Kidney glomerular epithelial cell (primary cell): ENCODE measurements around the gene DGLUCY.
"Not testable (repeated sequence)": the region's sequence is repeated elsewhere in the genome, so short reads cannot be mapped to it uniquely, and the experiment has no call there.

Experiments used
- DNase-seq: peaks from one replicate; lab custom pipeline; 2025; lab: John Stamatoyannopoulos, UW

The DGLUCY gene

GRCh38 chr14:91113829-91114078 is at the start of gene DGLUCY:
Gene DGLUCY (plus strand): TSS chr14:91114073. CDS start chr14:91160295, 46,222 bp downstream.
- peak; percentile 42 for DNase-seq

- DNase-seq = no peak
These were observed 48.6 kb upstream of the DGLUCY start for GRCh38 chr14:91065266-91065665.

DNA sequence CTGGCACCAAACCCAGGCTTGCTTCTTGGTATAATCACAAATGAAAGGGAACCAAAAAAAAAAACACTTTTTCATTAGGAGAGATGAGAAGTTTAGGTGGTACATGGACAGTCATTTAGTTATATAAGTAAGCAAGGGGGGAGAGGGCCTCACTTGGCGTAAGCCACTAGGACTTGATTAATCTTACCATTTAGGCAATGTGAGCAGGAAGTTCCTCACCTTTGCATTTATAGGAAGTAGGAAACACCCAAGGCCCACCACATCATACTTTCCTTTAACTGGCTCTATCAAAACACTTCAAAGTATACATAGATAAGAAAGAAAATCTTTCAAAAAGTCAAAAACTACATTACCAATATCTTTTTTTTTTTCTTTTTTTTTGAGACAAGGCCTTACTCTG is 46.7 kb upstream of the DGLUCY start:
- no peak for DNase-seq

GRCh38 chr14:91068642-91069041 is 45.2 kb upstream of the DGLUCY start:
- no peak for DNase-seq

DNA sequence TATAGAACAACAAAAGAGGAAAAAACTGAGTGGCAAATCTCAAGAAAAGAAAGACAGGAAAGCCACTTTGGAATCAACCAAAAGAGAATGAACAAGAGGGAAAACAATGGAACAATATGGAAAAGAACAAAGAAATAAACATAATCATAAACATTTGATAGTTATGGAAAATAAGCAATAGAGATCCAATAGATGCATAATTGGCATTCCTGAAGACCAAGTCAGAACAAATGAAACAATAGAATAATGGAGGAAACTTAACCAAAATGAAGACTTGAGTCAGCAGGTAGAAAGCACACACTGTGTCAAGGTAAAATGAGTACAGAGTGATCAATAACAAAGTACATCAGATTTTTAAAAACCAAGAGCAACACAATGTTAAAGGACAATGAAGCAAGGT is 43.3 kb upstream of the DGLUCY start:
- no peak for DNase-seq

DNA sequence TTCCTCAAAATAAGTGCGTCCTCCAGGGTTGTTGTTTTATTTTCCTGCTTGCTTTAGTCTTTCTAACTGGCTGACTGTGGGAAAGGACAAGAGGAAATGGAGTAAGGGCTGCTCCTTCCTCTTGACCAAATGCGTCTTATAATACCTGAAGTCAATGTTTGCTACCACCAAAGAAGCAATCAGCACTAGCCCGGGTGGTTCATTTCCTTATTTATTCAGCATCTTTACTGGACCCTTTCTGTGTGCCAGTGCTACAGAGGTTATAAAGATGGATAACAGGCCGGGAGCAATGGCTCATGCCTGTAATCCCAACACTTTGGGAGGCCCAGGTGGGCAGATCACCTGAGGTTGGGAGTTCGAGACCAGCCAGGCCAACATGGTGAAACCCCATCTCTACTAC is 38.3 kb upstream of the DGLUCY start:
- DNase-seq = no peak

GRCh38 chr14:91078095-91078737 is 35.7 kb upstream of the DGLUCY start:
- no peak for DNase-seq

- no peak for DNase-seq
These were observed 33.8 kb upstream of the DGLUCY start for GRCh38 chr14:91080071-91080470.

- DNase-seq = no peak
These were observed 31.6 kb upstream of the DGLUCY start for GRCh38 chr14:91082282-91082681.

DNA sequence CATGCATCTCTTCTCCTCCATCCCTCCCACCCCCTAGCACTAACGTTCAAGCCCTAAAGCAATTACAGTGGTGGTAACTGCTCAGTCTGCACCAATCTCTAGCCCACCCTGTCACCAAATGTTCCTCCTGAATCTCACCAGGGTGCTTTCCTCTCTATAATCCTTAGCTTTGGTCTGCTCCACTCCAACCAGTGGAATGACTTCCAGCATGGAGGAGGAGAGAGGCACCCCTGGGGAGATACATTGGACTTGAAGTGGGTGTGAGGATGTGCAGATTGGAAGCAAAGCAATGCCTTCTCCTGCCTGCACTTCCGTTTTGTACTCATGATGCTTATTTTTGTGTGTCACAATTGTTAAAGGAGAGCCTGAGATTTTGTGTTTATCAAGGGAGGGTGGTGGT is 29.4 kb upstream of the DGLUCY start:
- DNase-seq = no peak

GRCh38 chr14:91087470-91087869 is 26.4 kb upstream of the DGLUCY start:
- DNase-seq = not testable (repeated sequence)

DNA sequence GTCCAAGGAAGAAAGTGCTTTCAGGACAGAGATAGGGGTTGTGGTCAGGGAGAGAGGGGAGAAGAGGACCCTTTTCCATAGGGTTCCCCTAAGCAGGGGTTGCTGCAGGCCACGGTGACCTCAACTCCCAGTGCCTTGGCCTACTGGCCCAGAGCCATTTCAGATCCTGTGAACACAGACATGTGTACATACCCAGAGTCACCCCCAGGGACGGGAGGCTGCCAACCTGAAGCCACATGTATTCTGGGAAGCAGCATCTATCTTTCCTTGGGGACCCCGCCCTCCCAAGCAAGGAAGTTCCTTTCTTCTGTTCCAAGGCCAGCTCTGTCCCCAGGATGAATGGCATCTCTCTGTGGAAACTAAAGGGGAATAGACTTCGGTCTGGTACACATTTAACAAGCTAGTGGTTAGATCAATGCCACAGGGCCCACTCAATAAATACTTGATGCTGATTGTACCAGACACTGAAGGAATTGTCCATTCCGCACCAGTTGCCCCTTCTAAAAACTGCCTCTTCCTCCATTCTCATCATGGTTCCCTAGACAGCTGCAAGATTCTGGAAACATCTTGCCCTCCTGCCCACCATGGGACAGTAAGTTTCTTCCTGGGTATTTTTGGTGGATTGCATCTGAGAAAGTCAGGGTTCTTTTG is 25.2 kb upstream of the DGLUCY start:
- DNase-seq = no peak

DNA sequence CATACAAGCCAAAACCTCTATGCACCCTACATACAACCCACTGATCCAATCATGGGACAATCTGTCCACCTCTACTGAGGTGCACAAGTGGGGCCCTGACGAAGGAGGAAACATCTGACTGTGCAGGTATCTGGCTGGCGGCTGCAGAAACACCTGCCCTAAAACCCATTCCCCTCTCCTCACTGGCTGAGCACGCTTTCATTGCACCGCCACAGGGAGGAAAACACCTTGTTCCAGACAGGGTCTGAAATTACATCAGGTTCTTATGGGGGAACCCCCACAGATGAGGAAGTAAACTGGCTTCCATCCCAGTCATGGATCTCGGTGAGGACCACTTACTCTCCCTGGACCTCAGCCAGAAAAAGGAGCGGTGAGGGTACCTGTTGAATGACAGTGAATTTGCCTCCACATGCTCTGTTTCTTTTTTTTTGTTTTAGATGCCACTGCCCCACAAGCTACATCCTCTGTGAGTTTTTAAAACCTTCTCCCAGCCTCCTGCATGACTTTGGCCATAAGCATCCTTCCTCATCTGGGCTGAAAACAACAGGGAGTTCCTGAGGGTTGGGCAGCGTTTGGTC is 23.8 kb upstream of the DGLUCY start:
- DNase-seq = no peak

DNA sequence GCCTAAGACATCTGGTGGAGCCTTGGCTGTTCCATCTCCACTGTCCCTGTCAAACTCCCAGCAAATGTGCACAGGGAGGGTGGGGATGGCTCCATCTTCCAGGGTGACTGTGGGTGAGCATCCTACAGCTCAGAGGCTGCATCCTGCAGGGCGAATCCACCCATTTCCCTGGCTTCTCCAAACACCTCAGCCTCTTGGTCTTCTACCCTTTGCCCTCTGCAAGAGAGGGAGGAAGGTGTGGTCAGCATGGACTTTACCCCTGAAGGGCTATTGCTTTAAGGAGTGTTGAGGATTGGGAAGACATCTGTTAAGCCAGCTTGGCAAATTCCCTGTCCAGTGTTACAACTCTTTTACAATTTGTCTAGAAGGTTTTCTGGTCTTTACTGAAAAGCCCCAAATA is 23.1 kb upstream of the DGLUCY start:
- no peak for DNase-seq

GRCh38 chr14:91092073-91092472 is 21.8 kb upstream of the DGLUCY start:
- DNase-seq = no peak

GRCh38 chr14:91093743-91094472 is 20.0 kb upstream of the DGLUCY start:
- DNase-seq = not testable (repeated sequence)

GRCh38 chr14:91094772-91095171 is 19.1 kb upstream of the DGLUCY start:
- no peak for DNase-seq

GRCh38 chr14:91095178-91095577 is 18.7 kb upstream of the DGLUCY start:
- no peak for DNase-seq

DNA sequence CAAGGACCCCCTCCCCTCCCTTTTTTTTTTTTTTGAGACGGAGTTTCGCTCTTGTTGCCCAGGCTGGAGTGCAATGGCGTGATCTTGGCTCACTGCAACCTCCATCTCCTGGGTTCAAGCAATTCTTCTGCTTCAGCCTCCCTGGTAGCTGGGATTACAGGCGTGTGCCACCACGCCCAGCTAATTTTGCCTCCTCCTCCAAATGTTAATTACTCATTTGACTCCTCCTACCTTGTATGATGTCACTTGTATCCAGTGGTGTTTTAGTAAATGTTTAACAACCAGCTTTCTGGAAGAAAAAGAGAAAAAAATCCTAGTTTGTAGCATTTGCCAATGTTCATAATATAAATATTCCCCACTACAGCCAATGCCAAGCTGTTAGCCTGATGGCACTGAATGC is 16.2 kb upstream of the DGLUCY start:
- DNase-seq = peak; percentile 2

DNA sequence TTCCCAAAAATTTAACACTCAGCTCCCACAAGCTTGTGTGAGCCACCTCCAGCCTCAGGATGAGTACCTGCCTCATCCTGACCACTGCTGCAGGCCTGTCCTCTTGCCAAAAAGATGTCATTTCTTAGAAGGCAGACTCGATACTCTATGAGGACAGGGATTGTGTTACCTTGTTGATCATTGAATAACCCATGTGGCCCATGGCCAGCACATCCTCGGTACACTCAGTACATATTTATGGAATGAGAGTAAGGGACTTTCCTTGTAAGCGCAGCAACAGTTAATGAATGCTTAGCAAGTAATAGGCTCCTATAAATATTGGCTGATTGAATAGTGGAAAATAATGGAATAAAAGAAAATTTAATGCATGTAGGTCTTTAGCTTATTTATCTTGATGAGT is 15.3 kb upstream of the DGLUCY start:
- DNase-seq = peak; percentile 12

DNA sequence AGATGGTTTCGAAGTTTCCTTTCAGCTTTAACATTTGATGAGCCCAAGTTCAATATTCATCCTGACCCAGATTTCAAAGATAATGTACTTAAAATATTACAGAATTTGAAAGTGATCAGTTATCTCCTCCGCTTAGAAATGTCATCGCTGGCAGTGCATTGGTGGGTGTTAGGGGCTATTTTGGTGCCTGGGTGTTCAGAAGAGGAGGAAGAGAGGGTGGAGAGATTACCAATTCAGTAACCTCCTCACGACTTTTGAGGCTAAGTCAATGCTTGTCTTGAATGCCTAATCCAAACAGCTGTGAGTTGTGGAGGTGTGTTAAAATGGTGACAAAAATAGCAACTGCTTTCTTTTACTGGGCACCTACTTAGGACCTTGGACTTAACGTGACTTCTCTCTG is 13.8 kb upstream of the DGLUCY start:
- no peak for DNase-seq

GRCh38 chr14:91103116-91103515 is 10.8 kb upstream of the DGLUCY start:
- no peak for DNase-seq

GRCh38 chr14:91108941-91109611 is 4.8 kb upstream of the DGLUCY start:
- peak; percentile 7 for DNase-seq
